ENCODE measurements around the gene SLC9A7. TPM values are rescaled to one million over a fixed set of nuclear protein-coding genes. Genes with fewer than 3 reads are reported as not detected.

Gene SLC9A7
- total and polyA plus RNA-seq, 2 of the 13 experiments (the other 11 are each of a cell fraction or from before 2014, with no cell fraction given): 5.8 to 7.2 TPM

- TF ChIP-seq, protein P1, sequence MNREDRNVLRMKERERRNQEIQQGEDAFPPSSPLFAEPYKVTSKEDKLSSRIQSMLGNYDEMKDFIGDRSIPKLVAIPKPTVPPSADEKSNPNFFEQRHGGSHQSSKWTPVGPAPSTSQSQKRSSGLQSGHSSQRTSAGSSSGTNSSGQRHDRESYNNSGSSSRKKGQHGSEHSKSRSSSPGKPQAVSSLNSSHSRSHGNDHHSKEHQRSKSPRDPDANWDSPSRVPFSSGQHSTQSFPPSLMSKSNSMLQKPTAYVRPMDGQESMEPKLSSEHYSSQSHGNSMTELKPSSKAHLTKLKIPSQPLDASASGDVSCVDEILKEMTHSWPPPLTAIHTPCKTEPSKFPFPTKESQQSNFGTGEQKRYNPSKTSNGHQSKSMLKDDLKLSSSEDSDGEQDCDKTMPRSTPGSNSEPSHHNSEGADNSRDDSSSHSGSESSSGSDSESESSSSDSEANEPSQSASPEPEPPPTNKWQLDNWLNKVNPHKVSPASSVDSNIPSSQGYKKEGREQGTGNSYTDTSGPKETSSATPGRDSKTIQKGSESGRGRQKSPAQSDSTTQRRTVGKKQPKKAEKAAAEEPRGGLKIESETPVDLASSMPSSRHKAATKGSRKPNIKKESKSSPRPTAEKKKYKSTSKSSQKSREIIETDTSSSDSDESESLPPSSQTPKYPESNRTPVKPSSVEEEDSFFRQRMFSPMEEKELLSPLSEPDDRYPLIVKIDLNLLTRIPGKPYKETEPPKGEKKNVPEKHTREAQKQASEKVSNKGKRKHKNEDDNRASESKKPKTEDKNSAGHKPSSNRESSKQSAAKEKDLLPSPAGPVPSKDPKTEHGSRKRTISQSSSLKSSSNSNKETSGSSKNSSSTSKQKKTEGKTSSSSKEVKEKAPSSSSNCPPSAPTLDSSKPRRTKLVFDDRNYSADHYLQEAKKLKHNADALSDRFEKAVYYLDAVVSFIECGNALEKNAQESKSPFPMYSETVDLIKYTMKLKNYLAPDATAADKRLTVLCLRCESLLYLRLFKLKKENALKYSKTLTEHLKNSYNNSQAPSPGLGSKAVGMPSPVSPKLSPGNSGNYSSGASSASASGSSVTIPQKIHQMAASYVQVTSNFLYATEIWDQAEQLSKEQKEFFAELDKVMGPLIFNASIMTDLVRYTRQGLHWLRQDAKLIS (CRISPR knock-in tag; IDR thresholded peaks at IDR 0.05): no peak
- TF ChIP-seq, protein P2, sequence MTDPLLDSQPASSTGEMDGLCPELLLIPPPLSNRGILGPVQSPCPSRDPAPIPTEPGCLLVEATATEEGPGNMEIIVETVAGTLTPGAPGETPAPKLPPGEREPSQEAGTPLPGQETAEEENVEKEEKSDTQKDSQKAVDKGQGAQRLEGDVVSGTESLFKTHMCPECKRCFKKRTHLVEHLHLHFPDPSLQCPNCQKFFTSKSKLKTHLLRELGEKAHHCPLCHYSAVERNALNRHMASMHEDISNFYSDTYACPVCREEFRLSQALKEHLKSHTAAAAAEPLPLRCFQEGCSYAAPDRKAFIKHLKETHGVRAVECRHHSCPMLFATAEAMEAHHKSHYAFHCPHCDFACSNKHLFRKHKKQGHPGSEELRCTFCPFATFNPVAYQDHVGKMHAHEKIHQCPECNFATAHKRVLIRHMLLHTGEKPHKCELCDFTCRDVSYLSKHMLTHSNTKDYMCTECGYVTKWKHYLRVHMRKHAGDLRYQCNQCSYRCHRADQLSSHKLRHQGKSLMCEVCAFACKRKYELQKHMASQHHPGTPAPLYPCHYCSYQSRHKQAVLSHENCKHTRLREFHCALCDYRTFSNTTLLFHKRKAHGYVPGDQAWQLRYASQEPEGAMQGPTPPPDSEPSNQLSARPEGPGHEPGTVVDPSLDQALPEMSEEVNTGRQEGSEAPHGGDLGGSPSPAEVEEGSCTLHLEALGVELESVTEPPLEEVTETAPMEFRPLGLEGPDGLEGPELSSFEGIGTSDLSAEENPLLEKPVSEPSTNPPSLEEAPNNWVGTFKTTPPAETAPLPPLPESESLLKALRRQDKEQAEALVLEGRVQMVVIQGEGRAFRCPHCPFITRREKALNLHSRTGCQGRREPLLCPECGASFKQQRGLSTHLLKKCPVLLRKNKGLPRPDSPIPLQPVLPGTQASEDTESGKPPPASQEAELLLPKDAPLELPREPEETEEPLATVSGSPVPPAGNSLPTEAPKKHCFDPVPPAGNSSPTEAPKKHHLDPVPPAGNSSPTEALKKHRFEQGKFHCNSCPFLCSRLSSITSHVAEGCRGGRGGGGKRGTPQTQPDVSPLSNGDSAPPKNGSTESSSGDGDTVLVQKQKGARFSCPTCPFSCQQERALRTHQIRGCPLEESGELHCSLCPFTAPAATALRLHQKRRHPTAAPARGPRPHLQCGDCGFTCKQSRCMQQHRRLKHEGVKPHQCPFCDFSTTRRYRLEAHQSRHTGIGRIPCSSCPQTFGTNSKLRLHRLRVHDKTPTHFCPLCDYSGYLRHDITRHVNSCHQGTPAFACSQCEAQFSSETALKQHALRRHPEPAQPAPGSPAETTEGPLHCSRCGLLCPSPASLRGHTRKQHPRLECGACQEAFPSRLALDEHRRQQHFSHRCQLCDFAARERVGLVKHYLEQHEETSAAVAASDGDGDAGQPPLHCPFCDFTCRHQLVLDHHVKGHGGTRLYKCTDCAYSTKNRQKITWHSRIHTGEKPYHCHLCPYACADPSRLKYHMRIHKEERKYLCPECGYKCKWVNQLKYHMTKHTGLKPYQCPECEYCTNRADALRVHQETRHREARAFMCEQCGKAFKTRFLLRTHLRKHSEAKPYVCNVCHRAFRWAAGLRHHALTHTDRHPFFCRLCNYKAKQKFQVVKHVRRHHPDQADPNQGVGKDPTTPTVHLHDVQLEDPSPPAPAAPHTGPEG (CRISPR knock-in tag; IDR thresholded peaks at IDR 0.05): no peak
- TF ChIP-seq XBP1 (CRISPR knock-in tag; IDR thresholded peaks at IDR 0.05) (no peak), ZNF619 (CRISPR knock-in tag; IDR thresholded peaks at IDR 0.05) (no peak), HCFC1 (IDR thresholded peaks at IDR 0.05; ENCODE audit: low read depth, low read length) (no peak), ZNF350 (CRISPR knock-in tag; IDR thresholded peaks at IDR 0.05; ENCODE audit: borderline replicate concordance, low read depth) (no peak), ERF (CRISPR knock-in tag; IDR thresholded peaks at IDR 0.05) (no peak)
- TF ChIP-seq, protein P3, sequence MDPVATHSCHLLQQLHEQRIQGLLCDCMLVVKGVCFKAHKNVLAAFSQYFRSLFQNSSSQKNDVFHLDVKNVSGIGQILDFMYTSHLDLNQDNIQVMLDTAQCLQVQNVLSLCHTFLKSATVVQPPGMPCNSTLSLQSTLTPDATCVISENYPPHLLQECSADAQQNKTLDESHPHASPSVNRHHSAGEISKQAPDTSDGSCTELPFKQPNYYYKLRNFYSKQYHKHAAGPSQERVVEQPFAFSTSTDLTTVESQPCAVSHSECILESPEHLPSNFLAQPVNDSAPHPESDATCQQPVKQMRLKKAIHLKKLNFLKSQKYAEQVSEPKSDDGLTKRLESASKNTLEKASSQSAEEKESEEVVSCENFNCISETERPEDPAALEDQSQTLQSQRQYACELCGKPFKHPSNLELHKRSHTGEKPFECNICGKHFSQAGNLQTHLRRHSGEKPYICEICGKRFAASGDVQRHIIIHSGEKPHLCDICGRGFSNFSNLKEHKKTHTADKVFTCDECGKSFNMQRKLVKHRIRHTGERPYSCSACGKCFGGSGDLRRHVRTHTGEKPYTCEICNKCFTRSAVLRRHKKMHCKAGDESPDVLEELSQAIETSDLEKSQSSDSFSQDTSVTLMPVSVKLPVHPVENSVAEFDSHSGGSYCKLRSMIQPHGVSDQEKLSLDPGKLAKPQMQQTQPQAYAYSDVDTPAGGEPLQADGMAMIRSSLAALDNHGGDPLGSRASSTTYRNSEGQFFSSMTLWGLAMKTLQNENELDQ (CRISPR knock-in tag; IDR thresholded peaks at IDR 0.05; ENCODE audit: borderline replicate concordance): no peak
These were observed 21.5 kb downstream of the SLC9A7 start (continued) for GRCh38 chrX:46737462-46737861.

Measured in HepG2 (cell line).